Uterus (tissue), 4 donors: ENCODE measurements around the gene MAP3K20. TPM values are rescaled to one million over a fixed set of nuclear protein-coding genes. Genes with fewer than 3 reads are reported as not detected.

Experiments used
- DNase-seq, 2 donors: peaks; one replicate each; pipeline ENCODE4 v3.0.0-alpha.2; 2019 to 2020
- H3K27ac ChIP-seq, 2 donors: fragments of 200-600 bp; sonication (generic); 1 replicate in 1 of 2; 2 replicates in 1 of 2; pipeline ENCODE4 v1.5.1; 2016 to 2018
- H3K27me3 ChIP-seq, 2 donors: fragments of 200-600 bp; sonication (generic); one replicate each; pipeline ENCODE4 v1.5.1; 2018 to 2019; ENCODE audit warnings: control low read depth in 1 of 2
- H3K36me3 ChIP-seq, 2 donors: fragments of 200-600 bp; sonication (generic); one replicate each; pipeline ENCODE4 v1.5.1; 2019; ENCODE audit warnings: control low read depth in 1 of 2
- H3K4me1 ChIP-seq, 2 donors: fragments of 200-600 bp; sonication (generic); one replicate each; pipeline ENCODE4 v1.5.1; 2018 to 2019; ENCODE audit warnings: control low read depth in 1 of 2
- H3K4me3 ChIP-seq, 2 donors: fragments of 200-600 bp; sonication (generic); 1 replicate in 1 of 2; 2 replicates in 1 of 2; pipeline ENCODE4 v1.5.1; 2018 to 2019; ENCODE audit warnings: mild to moderate bottlenecking in 1 of 2
- H3K9me3 ChIP-seq, 2 donors: fragments of 200-600 bp; sonication (generic); one replicate each; pipeline ENCODE4 v1.5.1; 2019; ENCODE audit warnings: control low read depth in 1 of 2
- POLR2A ChIP-seq, 2 donors: fragments of 450-650 bp; IDR thresholded peaks; one replicate each; pipeline ENCODE4 v1.6.1; 2016; ENCODE audit warnings: antibody characterized with exemption in 2 of 2, mild to moderate bottlenecking in 1 of 2, moderate library complexity in 1 of 2
- intact Hi-C: fragments of 100-400 bp; cut with DNase I; formaldehyde crosslinking; loops from one replicate; pipeline ENCODE4 v1.15.1; 2023; ENCODE audit warnings: low total_unique reads
- total RNA-seq, 4 donors: library from RNA; depleted of rRNA in 3 of 4; stranded (reverse); fragments of >200 nt in 3 of 4; gene quantifications; one replicate each; pipeline versions ENCODE4 v1.1.0 to v1.2.4, GENCODE V29; 2014 to 2023
- TF ChIP-seq, protein P1 (sequence below), 4 experiments: fragments of 200-600 bp in 2 of 4; fragments of 450-650 bp in 2 of 4; sonication (generic) in 2 of 4; IDR thresholded peaks; one replicate each; pipeline ENCODE4 v1.5.1; 2016 to 2019; ENCODE audit warnings: antibody characterized with exemption in 4 of 4, mild to moderate bottlenecking in 2 of 4, moderate library complexity in 1 of 4
- donor health status: DM: yes; HTN: yes; CAD: no.

The MAP3K20 gene
- total RNA-seq, 4 donors from 2014 or later: 47.6 to 183 (median 124) TPM

DNA sequence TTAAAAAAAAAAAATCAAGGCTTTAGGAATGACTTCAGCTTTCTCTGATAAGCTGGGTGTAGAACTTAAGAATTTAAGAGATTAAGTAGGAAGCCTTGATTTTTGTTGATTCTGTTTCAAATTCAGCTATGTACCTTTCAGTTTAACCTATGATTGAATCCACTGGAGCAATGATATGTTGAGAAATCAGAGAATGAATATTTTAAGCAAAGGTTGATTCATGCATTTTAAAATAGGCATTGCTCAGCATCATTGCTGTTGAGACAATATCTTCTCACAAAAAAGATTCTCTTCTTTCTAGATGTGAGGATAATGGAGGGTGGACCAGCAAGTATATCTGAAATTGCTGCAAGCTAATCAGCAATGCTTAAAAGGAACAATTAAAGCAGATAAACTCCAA lies 109.8 kb downstream of the MAP3K20 start:
- no peak overlapping the region for H3K4me3 ChIP-seq
- peaks cover 0 to 5% of the 10 kb centered on the region in 2 donors for H3K4me1 ChIP-seq
- H3K27ac ChIP-seq: peak overlapping the region in 1 of 2 donors; percentile 38
- TF ChIP-seq, protein P1, sequence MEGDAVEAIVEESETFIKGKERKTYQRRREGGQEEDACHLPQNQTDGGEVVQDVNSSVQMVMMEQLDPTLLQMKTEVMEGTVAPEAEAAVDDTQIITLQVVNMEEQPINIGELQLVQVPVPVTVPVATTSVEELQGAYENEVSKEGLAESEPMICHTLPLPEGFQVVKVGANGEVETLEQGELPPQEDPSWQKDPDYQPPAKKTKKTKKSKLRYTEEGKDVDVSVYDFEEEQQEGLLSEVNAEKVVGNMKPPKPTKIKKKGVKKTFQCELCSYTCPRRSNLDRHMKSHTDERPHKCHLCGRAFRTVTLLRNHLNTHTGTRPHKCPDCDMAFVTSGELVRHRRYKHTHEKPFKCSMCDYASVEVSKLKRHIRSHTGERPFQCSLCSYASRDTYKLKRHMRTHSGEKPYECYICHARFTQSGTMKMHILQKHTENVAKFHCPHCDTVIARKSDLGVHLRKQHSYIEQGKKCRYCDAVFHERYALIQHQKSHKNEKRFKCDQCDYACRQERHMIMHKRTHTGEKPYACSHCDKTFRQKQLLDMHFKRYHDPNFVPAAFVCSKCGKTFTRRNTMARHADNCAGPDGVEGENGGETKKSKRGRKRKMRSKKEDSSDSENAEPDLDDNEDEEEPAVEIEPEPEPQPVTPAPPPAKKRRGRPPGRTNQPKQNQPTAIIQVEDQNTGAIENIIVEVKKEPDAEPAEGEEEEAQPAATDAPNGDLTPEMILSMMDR (IDR thresholded peaks at IDR 0.05): no peak
- TF ChIP-seq POLR2A (IDR thresholded peaks at IDR 0.05): no peak
- no peak for DNase-seq
- no peaks in the 10 kb centered on the region for H3K9me3 ChIP-seq
- H3K36me3 ChIP-seq: no peaks in the 10 kb centered on the region
- intact Hi-C loops: no loop called here
- no peaks in the 10 kb centered on the region for H3K27me3 ChIP-seq

DNA sequence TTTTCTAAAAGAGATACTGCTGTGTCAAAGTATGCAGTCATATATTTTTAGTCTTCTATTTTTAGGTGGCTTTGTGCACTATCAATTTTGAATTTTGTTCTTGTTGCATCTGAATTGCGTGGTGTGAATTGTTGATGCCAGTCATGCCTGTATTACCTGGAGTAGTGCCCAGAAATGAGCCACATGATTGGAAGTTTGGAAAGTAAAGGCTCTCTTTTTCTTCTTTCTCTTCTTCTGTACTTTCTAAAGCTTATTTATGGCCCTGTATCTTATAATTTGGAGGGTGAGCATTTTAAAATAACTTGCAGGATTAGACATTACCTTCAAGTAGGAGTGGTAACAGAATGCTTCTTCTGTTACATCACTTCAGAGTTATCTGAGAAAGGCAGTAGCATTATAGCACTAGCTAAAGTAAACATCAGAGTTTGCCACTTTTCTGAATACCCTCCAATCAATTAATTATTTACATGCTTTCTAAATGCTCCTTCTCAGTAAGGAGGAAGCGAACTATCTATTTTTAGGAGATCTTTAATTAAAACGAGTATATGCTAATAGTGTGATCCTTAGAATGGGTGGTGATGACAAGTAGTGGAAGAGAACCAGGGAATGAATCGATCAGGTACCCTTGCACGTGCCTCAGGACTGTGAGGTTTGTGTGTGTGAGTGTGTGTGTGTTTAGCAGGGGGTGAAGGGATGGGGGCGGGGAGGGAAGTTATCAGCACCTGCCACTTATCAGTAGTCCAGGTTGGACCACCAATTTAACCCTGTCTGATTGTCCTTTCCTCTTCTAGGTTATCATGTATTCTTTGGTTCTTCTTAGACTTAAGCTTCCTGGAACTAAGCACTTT lies 112.5 kb downstream of the MAP3K20 start:
- peaks cover 0 to 8% of the 10 kb centered on the region in 2 donors for H3K4me1 ChIP-seq
- peak overlapping the region; percentile 28 to 59 for H3K27ac ChIP-seq
- no peaks in the 10 kb centered on the region for H3K36me3 ChIP-seq
- H3K27me3 ChIP-seq: no peaks in the 10 kb centered on the region
- no peak for TF ChIP-seq POLR2A (IDR thresholded peaks at IDR 0.05)
- no peak for DNase-seq
- H3K4me3 ChIP-seq: no peak overlapping the region
- no peaks in the 10 kb centered on the region for H3K9me3 ChIP-seq
- intact Hi-C loops: no loop called here

DNA sequence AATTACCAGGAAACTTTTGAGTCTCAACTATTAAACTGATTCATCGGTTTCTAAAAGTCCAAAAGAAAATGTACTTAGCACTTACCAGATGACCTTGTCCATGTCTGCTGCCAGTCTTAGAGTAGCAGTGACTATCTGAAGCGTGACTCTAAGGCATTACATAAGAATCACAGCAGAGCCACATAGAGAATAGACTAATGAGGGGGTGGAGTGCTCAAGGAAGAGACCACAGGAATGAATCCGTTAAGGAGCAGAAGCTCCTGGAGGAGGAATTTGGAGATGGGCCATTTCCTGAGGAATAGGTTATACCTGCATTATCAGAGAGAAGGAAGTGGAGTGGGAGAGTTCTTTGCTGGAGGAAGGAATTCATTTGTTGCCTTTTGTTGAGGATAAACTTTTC lies 116.0 kb downstream of the MAP3K20 start:
- H3K4me1 ChIP-seq: peaks cover 5 to 8% of the 10 kb centered on the region in 2 donors

DNA sequence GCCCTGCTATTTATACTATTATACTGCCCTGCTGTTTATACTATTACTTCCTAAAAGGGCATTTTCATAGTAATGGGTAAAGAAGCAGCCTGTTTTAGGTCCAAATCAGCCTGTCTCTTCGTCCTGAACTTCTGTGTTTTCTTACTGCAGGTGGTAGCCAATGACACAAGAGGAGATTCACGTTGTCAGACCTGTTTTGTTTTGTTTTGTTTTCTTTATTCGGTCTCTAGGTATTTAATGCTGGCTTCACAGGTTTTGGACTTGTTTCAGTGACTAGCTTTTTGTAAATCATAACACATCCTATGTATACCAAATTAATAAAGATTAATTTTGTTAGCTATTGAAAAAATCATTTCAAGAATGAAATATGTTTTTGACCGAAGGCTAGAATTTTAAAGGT lies 116.4 kb downstream of the MAP3K20 start:
- no peak overlapping the region for H3K4me3 ChIP-seq
- DNase-seq: no peak
- H3K4me1 ChIP-seq: peaks cover 5 to 8% of the 10 kb centered on the region in 2 donors
- intact Hi-C loops: no loop called here
- H3K36me3 ChIP-seq: no peaks in the 10 kb centered on the region
- TF ChIP-seq, protein P1 (IDR thresholded peaks at IDR 0.05): no peak
- TF ChIP-seq POLR2A (IDR thresholded peaks at IDR 0.05): no peak
- H3K27ac ChIP-seq: peak overlapping the region; percentile 3 to 44
- no peaks in the 10 kb centered on the region for H3K27me3 ChIP-seq
- no peaks in the 10 kb centered on the region for H3K9me3 ChIP-seq

More for the DNA sequence above, 116.0 kb downstream of the MAP3K20 start:
- no peak for DNase-seq
- intact Hi-C loops: no loop called here
- Histone ChIP-seq H3K4me3 (no peak overlapping the region), H3K27me3 (no peaks in the 10 kb centered on the region), H3K27ac (peak overlapping the region; percentile 3 to 44), H3K36me3 (no peaks in the 10 kb centered on the region), H3K9me3 (no peaks in the 10 kb centered on the region)
- TF ChIP-seq, protein P1 (IDR thresholded peaks at IDR 0.05): no peak
- no peak for TF ChIP-seq POLR2A (IDR thresholded peaks at IDR 0.05)

DNA sequence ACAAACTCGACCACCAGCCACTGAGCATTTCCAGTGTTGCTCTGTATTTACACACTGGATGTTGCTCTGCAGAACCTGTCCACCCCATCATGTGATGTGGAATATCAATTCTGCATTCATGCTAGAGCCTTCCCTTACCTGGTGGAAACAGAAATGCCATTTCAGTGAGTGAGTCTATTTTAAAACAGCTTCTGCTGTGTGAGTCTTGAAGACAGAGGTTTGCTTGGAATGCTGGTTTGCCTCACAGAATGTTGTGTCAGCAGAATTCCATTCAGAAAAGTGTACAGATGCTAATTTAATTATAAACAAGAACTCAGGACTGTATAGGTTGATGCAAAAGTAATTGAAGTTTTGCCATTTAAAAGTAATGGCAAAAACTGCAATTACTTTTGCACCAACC lies 118.3 kb downstream of the MAP3K20 start:
- DNase-seq: no peak
- intact Hi-C loops: no loop called here
- Histone ChIP-seq H3K27ac (no peak overlapping the region), H3K36me3 (no peaks in the 10 kb centered on the region), H3K4me3 (no peak overlapping the region), H3K9me3 (no peaks in the 10 kb centered on the region), H3K27me3 (no peaks in the 10 kb centered on the region), H3K4me1 (peaks cover 5 to 8% of the 10 kb centered on the region in 2 donors)
- TF ChIP-seq, protein P1 (IDR thresholded peaks at IDR 0.05): no peak
- TF ChIP-seq POLR2A (IDR thresholded peaks at IDR 0.05): no peak
